ENCODE measurements around the gene KIF26B.

DNA sequence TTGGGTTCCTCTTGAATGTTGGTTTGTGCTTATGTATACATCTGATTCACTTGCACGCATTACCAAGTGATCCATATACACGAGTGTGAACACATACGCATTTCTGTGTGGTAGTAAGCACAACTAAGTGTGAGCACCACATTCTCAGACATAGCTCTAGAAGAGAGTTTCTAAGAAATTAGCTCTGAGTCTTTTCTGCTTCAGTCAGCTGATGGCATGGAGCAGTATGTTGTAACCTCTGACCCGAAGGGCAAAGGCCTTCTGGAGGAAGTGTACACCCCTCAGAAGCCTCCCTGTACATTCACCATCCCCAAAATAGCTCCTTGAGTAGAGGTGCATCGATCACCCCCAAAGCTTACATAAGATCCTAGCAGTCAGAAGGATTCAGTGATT, 183.7 kb downstream of the KIF26B start:
- TF ChIP-seq, protein P1, sequence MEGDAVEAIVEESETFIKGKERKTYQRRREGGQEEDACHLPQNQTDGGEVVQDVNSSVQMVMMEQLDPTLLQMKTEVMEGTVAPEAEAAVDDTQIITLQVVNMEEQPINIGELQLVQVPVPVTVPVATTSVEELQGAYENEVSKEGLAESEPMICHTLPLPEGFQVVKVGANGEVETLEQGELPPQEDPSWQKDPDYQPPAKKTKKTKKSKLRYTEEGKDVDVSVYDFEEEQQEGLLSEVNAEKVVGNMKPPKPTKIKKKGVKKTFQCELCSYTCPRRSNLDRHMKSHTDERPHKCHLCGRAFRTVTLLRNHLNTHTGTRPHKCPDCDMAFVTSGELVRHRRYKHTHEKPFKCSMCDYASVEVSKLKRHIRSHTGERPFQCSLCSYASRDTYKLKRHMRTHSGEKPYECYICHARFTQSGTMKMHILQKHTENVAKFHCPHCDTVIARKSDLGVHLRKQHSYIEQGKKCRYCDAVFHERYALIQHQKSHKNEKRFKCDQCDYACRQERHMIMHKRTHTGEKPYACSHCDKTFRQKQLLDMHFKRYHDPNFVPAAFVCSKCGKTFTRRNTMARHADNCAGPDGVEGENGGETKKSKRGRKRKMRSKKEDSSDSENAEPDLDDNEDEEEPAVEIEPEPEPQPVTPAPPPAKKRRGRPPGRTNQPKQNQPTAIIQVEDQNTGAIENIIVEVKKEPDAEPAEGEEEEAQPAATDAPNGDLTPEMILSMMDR (IDR thresholded peaks at IDR 0.05) = no peak
- no peak for TF ChIP-seq POLR2A (IDR thresholded peaks at IDR 0.05)
